ENCODE results near the gene DYNC1H1.
A peak's percentile ranks its signal among the peaks of the same experiment; 100 is the strongest.
"Not testable (repeated sequence)": the region's sequence is repeated elsewhere in the genome, so short reads cannot be mapped to it uniquely, and the experiment has no call there.

DYNC1H1 gene

DNA sequence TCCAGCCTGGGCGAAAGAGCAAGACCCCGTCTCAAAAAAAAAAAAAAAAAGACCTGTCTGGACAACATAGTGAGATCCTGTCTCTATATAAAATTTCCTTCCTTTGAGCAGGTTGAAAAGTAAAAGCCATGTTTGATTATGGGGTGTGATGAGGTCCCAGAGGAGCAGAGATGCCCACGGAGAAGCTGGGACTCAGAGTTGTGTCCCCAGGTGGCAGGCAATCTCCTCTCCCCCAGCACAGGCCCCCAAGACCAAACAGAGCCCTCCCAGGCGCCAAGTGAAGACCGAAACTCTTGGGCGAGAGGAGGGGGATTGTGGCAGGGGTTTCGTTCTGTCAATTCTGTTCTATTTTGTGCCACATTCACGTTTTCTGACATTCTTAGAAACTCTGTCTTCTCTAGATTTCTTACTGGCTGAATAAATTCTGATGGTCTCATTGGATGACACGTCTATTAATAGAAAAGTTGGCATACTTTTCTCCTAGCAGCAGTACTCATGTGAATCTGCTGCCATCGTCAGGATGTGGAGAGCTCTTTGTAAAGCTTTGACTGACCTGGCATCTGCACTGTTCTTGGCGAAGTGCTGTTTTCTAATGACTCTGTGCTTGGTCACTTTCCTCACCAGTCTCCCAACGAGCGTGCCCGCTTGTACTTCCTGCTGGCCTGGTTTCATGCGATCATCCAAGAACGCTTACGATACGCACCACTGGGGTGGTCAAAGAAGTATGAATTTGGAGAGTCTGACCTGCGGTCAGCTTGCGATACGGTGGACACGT, 79.1 kb downstream of the DYNC1H1 start:
- no peak for DNase-seq

DNA sequence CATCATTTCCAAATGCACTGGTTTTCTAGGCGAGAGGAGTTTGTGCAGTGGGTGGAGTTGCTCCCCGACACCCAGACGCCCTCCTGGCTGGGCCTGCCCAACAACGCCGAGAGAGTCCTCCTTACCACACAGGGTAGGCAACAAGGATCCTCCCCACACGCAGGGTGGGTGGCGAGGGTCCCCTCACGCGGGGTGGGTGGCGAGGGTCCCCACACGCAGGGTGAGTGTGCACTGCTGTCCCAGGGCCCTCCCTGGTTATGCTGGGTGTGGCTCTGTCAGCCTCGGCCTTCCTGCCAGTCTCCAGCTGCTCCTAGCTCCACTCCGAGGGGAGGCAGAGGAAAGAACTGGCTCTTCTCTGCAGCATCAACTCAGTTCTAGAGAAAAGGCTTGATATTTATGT, 80.2 kb downstream of the DYNC1H1 start:
- DNase-seq: no peak

- DNase-seq: peak; percentile 43
These were observed 82.2 kb downstream of the DYNC1H1 start for GRCh38 chr14:102046337-102047278.

GRCh38 chr14:102047808-102048540, 83.6 kb downstream of the DYNC1H1 start:
- DNase-seq: no peak

DNA sequence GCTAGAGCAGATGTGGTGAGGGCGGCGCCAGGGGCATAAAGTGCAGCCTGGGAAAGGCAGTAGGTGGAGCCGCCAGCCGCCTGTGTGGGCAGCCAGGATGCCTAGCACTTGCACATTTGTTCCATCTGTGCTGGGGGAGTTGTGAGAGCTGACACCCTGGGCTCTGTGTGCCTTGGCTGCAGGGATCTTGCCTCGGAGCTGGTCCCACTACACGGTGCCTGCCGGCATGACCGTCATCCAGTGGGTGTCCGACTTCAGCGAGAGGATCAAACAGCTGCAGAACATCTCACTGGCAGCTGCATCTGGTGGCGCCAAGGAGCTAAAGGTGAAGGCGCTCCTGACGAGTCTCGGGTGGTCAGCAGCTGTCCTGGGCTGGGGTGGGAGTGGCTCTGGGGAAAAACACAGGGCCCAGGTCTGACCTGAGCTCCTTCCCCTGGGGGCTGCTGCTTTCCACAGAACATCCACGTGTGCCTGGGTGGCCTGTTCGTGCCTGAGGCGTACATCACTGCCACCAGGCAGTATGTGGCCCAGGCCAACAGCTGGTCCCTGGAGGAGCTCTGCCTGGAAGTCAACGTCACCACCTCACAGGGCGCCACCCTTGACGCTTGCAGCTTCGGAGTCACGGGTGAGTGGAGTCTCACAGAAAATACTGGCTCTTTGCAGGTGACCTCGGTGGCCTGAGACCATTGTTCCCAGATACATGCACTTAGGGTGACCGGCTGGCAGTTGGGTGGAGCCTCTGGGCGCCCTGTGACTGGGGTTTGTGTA, 85.1 kb downstream of the DYNC1H1 start:
- no peak for DNase-seq

DNA sequence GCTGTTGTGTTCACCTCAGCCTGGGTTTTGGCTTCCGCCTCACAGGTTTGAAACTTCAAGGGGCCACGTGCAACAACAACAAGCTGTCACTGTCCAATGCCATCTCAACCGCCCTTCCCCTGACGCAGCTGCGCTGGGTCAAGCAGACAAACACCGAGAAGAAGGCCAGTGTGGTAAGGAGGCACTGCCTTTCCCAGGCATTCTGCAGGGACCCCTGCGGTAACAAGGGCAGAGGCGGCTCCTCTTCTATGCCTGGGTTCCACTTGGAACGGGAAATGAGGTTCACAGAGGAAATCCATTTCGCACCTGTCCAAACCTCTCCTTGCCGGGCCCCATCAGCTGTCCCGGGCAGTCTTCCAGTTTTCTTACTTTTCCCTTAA, 85.6 kb downstream of the DYNC1H1 start:
- DNase-seq: no peak

- no peak for DNase-seq
These were observed 86.3 kb downstream of the DYNC1H1 start for GRCh38 chr14:102050625-102051024.

DNA sequence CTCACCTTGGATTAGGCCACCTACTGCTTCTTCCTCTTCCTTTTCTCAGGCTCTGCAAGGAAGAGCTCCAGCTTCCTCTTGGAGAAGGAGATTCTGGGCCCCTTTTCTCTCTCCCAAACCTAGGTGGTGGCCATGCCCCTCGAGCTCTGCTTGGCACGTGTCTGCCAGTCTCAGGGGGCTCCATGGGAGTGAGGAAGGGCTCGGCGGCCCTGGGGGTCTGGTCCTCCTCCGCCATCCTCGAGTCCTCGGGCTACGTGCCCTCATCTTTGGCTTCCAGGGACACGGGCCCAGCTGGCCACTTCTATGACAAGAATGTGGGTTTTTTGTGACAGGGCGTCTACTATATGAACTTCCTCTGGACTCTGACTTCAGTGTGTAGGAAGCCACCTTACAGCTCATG, 88.1 kb downstream of the DYNC1H1 start:
- no peak for DNase-seq

DNA sequence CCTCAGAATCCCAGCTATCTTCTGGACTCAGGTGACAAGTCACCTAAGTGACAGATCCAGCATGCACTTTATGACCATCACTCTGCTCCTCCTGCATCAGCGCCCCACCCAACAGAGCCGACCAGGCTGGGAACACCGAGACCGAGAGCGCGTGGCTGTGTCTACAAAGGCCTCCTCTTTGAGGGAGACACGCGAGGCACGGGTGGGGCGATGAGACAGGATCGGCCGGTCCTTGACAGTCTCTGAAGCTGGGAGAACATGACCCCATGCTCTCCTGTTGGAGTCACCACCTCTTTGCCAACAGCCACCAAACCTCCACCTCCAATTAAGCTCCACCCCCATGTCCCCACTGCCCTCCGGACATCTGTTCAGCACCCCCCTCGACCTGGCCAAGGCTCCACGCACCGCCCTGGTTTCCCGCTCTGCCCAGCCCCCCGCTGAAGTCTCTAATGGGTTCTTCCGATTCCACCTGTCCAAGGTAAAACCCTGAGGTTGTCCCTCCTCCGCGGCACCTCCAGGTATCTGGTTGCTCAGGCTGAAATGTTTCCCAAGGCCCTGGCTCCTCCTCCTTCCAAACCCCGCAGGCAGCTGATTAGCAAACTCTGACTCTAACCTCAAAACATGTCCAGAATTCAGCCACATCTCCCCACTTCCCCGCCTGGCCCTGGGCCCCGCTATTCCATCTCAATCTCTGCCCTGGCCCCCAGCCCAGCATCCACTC, 91.0 kb downstream of the DYNC1H1 start:
- DNase-seq: no peak

GRCh38 chr14:102056694-102057442, 92.5 kb downstream of the DYNC1H1 start:
- no peak for DNase-seq

- no peak for DNase-seq
These were observed 93.2 kb downstream of the DYNC1H1 start for GRCh38 chr14:102057480-102058114.

GRCh38 chr14:102058146-102058545, 93.8 kb downstream of the DYNC1H1 start:
- DNase-seq: no peak

GRCh38 chr14:102058961-102059360, 94.6 kb downstream of the DYNC1H1 start:
- no peak for DNase-seq

DNA sequence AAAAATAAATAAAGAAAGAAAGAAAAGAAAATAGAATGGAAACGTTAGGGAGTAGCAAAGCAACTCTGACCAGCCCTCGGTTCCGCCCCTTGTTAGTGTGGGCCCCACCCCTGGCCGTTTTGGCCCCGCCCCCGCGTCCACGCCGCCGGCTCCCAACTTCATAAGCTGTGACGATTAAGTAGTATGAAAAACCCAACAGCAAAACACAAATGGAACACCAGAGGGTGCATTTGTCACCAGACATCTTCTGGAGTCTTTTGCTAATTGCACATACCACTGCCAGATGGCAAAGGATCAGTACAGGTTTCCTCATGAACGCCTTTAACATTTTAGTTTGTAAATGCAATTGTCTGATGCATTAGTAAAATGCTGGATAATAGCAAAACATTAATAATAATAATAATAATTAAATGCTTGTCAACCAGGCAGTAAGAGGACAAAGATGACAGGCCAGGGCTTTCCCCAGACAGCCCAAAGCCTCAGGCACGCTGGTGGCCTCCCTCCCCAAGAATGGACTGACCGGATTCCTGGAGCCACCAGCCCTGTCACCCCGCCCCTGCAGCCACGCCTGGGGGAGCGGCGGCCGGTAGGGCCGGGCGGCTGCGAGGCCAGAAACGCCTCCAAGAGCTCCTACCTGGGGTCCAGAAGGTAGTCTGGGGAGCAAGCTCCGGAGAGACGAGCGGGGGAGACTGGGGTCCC, 98.9 kb downstream of the DYNC1H1 start:
- DNase-seq: no peak

- DNase-seq: no peak
These were observed 99.5 kb downstream of the DYNC1H1 start for GRCh38 chr14:102063808-102064429.

DNA sequence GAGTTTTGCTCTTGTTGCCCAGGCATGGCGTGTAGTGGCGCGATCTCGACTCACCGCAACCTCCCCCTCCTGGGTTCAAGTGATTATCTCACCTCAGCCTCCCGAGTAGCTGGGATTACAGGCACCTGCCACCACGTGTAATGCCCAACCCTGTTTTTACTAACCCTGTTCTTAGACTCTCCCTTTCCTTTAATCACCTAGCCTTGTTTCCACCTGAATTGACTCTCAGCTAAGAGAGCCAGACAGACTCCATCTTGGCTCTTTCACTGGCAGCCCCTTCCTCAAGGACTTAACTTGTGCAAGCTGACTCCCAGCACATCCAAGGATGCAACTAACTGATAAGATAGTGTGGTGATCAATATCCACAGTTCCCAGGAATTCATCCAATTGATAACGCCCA, 100.2 kb downstream of the DYNC1H1 start:
- DNase-seq: not testable (repeated sequence)

DNA sequence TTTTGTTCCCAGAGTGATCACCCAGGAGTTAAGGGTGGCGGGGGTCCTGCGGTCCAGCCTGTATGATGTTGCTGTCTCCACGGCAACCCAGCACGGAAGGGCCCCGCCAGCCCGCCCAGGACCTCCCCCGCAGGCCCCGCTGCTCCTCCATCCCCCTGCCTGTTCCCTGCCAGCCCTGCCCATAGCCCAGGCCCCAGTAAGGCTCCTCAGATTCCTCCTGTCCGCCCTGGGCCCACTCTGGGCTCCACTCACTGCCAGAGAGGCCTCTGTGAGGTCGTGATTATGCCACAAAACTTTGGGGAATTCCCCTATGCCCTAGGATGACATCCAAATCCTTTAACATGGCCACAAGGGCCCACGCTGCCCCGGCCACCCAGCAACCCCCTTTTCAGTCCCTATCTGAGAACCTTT, 101.7 kb downstream of the DYNC1H1 start:
- DNase-seq: no peak

DNA sequence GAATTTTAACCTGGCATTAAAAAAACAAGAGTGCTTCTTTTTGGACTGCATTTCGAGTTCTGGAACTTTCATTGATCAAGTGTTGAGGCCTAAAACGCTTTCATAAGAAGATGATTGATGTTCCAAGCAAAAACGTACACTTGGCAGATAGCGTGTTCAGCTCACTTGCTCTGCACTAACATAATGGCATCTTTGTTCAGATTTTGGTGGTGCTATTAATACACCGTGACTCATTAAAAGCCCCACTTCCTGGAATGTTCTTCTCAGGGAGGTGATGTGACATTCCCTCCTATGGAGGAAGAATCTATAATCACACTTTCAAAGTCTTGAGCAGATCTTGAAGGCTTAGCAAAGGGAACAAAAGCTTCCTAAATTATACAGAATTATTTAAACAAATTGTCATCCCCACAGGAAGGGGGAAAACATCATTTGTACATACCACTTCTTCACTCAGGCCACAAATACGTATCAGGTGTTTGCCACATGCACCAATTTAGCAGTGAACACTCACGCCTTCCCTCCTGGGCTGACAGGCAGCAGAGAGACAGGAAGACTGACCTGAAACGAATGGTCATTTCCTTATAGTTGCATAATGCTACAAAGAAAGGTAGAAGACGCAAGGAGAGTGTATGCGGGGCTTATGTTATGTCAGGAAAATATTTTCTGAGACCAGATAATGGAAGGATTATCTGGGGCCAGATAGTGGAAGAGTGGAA, 107.1 kb downstream of the DYNC1H1 start:
- DNase-seq: no peak
